Esophagus muscularis mucosa (tissue), 4 donors: Measurements from ENCODE around the gene COLEC12. TPM values are rescaled to one million over a fixed set of nuclear protein-coding genes. Genes with fewer than 3 reads are reported as not detected.

Experiments
- DNase-seq: peaks from one replicate; pipeline ENCODE4 v3.0.0-alpha.2; 2017; ENCODE audit errors: extremely low spot score
- H3K27ac ChIP-seq, 4 donors: fragments of 200-600 bp; sonication (generic); replicated peaks in 1 of 4; 1 replicate in 3 of 4; 2 replicates in 1 of 4; pipeline ENCODE4 v1.5.1; 2016 to 2019; ENCODE audit warnings: mild to moderate bottlenecking in 1 of 4
- H3K27me3 ChIP-seq, 4 donors: fragments of 200-600 bp; sonication (generic); one replicate each; pipeline versions ENCODE4 v1.5.1 to v1.6.0; 2016 to 2019
- H3K36me3 ChIP-seq, 4 donors: fragments of 200-600 bp; sonication (generic); one replicate each; pipeline ENCODE4 v1.5.1; 2016 to 2019
- H3K4me1 ChIP-seq, 4 donors: fragments of 200-600 bp; sonication (generic); one replicate each; pipeline ENCODE4 v1.5.1; 2016 to 2019
- H3K4me3 ChIP-seq, 4 donors: fragments of 200-600 bp; sonication (generic); 1 replicate in 2 of 4; 2 replicates in 2 of 4; pipeline ENCODE4 v1.5.1; 2016 to 2019; ENCODE audit warnings: mild to moderate bottlenecking in 4 of 4, moderate library complexity in 1 of 4
- H3K9me3 ChIP-seq, 4 donors: fragments of 200-600 bp; sonication (generic); 1 replicate in 3 of 4; 2 replicates in 1 of 4; pipeline ENCODE4 v1.5.1; 2016 to 2019
- EP300 ChIP-seq: sonication (generic); formaldehyde crosslinking; IDR thresholded peaks from one replicate; pipeline ENCODE4 v1.6.1; 2017; ENCODE audit warnings: antibody characterized with exemption
- POLR2A ChIP-seq: fragments of 450-650 bp; IDR thresholded peaks from one replicate; pipeline ENCODE4 v1.6.1; 2017; ENCODE audit warnings: antibody characterized with exemption, moderate library complexity, mild to moderate bottlenecking, low read depth
- POLR2AphosphoS5 ChIP-seq, 2 donors: sonication (generic); formaldehyde crosslinking; IDR thresholded peaks; one replicate each; pipeline ENCODE4 v1.6.1; 2017; ENCODE audit warnings: antibody characterized with exemption in 2 of 2
- WGBS: methylation state at CpG from one replicate; pipeline ENCODE4 v1.1.5; 2018; 5-methylcytosine and 5-hydroxymethylcytosine counted together
- intact Hi-C: fragments of 100-400 bp; cut with DNase I; formaldehyde crosslinking; loops from one replicate; pipeline ENCODE4 v1.15.1; 2023
- total RNA-seq, 4 donors: library from RNA; depleted of rRNA; stranded (reverse); fragments of >200 nt; gene quantifications; one replicate each; pipeline versions ENCODE4 v1.1.0 to v1.2.1, GENCODE V29; 2016
- TF ChIP-seq, protein P1 (sequence below), 3 experiments: fragments of 200-600 bp in 2 of 3; fragments of 450-650 bp in 1 of 3; sonication (generic) in 2 of 3; IDR thresholded peaks; one replicate each; pipeline ENCODE4 v1.5.1; 2017 to 2019; ENCODE audit warnings: antibody characterized with exemption in 3 of 3, mild to moderate bottlenecking in 2 of 3, moderate library complexity in 1 of 3

Gene COLEC12
- total RNA-seq, 4 donors from 2014 or later, result 17.9 to 36.4 (median 23.5) TPM

DNA sequence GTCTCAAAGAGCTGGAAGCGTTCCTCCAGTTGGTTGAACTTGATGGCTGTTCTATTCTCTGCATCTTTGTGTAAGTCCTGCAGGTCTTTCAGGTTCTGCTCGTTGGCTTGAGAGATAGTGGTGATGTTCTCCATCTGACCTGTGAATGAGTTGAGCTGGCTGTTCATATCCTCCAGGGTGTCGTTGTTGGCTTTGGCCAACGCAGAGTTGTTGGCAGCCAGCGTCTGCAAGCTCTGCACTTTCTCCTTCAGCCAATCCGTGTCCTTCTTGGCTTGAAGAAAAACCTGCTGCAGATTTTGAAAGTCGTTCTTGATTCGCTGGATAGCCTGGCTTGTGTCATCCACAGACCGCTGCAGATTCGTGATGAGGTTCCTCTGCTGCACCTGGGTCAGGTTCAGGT is 153.9 kb downstream of the COLEC12 start:
- no peak overlapping the region for H3K4me3 ChIP-seq
- H3K36me3 ChIP-seq, result peaks cover 0 to 13% (median 2%) of the 10 kb centered on the region in 4 donors
- H3K9me3 ChIP-seq, result no peaks in the 10 kb centered on the region
- no peak overlapping the region for H3K27ac ChIP-seq
- 91% methylated on average over 10 of the region's 10 CpGs for WGBS
- intact Hi-C loops, result no loop called here
- no peak for DNase-seq
- peaks cover 0 to 10% (median 3%) of the 10 kb centered on the region in 4 donors for H3K4me1 ChIP-seq
- no peaks in the 10 kb centered on the region for H3K27me3 ChIP-seq
- TF ChIP-seq, protein P1, sequence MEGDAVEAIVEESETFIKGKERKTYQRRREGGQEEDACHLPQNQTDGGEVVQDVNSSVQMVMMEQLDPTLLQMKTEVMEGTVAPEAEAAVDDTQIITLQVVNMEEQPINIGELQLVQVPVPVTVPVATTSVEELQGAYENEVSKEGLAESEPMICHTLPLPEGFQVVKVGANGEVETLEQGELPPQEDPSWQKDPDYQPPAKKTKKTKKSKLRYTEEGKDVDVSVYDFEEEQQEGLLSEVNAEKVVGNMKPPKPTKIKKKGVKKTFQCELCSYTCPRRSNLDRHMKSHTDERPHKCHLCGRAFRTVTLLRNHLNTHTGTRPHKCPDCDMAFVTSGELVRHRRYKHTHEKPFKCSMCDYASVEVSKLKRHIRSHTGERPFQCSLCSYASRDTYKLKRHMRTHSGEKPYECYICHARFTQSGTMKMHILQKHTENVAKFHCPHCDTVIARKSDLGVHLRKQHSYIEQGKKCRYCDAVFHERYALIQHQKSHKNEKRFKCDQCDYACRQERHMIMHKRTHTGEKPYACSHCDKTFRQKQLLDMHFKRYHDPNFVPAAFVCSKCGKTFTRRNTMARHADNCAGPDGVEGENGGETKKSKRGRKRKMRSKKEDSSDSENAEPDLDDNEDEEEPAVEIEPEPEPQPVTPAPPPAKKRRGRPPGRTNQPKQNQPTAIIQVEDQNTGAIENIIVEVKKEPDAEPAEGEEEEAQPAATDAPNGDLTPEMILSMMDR (IDR thresholded peaks at IDR 0.05), result no peak
- no peak for TF ChIP-seq POLR2A
- TF ChIP-seq EP300, result no peak
- TF ChIP-seq POLR2AphosphoS5 (IDR thresholded peaks at IDR 0.05), result no peak

DNA sequence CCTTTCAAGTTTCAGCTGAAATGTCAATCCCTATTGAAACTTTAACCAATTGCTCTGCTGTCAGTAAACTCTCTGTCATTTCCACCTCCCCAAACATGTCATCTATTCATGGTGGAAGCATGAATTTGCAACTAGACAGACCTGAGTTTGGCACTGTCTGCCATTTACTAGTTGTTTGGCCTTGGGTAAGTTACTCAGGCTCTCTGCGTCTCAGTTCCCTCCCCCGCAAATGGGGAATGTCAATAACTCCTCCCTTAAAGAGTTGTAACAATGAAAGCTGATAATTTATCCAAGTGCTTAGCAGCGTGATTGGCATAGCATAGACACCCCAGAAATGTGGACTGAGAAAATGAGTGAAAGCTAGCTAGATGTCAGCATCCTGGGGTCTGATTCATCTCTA is 159.4 kb downstream of the COLEC12 start:
- 97% methylated on average over 3 of the region's 3 CpGs for WGBS
- Histone ChIP-seq H3K4me1 (peaks cover 0 to 10% (median 1%) of the 10 kb centered on the region in 4 donors), H3K9me3 (no peaks in the 10 kb centered on the region), H3K27me3 (no peaks in the 10 kb centered on the region), H3K36me3 (peaks cover 0 to 5% (median 0%) of the 10 kb centered on the region in 4 donors), H3K27ac (no peak overlapping the region), H3K4me3 (no peak overlapping the region)
- TF ChIP-seq POLR2A, result no peak
- no peak for TF ChIP-seq POLR2AphosphoS5 (IDR thresholded peaks at IDR 0.05)
- TF ChIP-seq, protein P1 (IDR thresholded peaks at IDR 0.05), result no peak
- no peak for TF ChIP-seq EP300
- DNase-seq, result no peak
- intact Hi-C loops, result no loop called here

DNA sequence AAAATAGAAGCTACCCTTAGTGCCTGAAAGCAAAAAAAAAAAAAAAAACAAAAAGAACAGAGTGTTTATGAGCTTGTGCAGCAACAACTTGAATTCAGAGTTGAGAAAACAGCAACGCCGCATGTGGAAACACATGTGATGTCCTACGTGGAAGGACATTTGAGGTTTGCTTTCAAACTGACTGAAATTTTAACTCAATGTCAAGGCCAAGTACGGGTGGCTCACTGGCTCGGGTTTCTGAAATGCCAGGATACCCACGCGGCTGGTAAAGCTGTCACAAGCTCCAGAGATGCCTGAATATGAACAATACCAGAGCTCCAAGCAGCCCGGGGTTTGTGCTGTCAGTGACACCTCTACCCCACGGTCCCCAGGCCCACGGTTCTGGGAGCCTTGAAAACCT is 160.5 kb downstream of the COLEC12 start:
- DNase-seq, result no peak
- TF ChIP-seq, protein P1 (IDR thresholded peaks at IDR 0.05), result no peak
- TF ChIP-seq POLR2AphosphoS5 (IDR thresholded peaks at IDR 0.05) (no peak), POLR2A (no peak), EP300 (no peak)
- intact Hi-C loops, result no loop called here
- Histone ChIP-seq H3K9me3 (no peaks in the 10 kb centered on the region), H3K4me3 (no peak overlapping the region), H3K27ac (no peak overlapping the region), H3K36me3 (peaks cover 0 to 1% (median 0%) of the 10 kb centered on the region in 4 donors), H3K4me1 (peaks cover 0 to 10% (median 1%) of the 10 kb centered on the region in 4 donors), H3K27me3 (no peaks in the 10 kb centered on the region)
- WGBS, result 88% methylated on average over 9 of the region's 10 CpGs

DNA sequence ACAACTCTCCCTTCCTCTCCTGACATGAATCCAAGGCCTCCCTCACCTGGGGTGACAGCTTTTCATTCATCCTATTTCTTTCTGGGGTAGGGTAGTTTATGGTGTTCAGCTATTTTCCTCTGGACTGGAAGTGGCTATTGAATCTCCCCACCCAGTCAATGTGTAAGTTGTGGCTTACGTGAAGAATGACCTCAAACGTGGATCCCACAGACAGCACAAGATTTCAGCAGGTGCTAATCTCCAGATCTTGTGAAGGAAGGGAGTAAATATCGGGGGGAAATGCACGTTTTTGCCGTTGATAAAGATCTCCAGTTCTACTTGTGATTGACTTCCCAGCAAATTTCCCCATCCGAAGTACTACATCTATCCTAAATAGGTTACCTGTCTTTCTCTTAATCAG is 161.3 kb downstream of the COLEC12 start:
- peaks cover 0 to 10% (median 2%) of the 10 kb centered on the region in 4 donors for H3K36me3 ChIP-seq
- peaks cover 0 to 10% (median 1%) of the 10 kb centered on the region in 4 donors for H3K4me1 ChIP-seq
- DNase-seq, result no peak
- H3K9me3 ChIP-seq, result no peaks in the 10 kb centered on the region
- no peak overlapping the region for H3K4me3 ChIP-seq
- no peak overlapping the region for H3K27ac ChIP-seq
- no peak for TF ChIP-seq POLR2A
- no peak for TF ChIP-seq EP300
- TF ChIP-seq POLR2AphosphoS5 (IDR thresholded peaks at IDR 0.05), result no peak
- TF ChIP-seq, protein P1 (IDR thresholded peaks at IDR 0.05), result no peak
- H3K27me3 ChIP-seq, result no peaks in the 10 kb centered on the region
- intact Hi-C loops, result no loop called here
- WGBS, result 87% methylated on average over 6 of the region's 6 CpGs

DNA sequence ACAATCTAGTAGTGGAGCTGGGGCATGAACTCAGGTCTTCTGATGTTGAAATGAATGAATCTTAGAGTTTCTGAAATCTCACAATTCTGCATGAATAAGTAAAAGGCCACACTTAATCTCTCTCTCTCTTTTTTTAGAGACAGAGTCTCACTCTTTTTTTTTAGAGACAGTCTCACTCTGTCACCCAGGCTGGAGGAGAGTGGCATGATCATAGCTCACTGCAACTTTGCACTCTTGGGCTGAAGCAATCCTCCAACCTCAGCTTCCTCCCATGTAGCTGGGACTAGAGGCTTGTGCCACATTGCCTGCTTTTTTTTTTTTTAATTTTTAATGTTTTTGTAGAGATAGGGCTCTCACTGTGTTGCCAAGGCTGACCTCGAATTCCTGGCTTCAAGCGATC is 163.8 kb downstream of the COLEC12 start:
- no peak for TF ChIP-seq POLR2AphosphoS5 (IDR thresholded peaks at IDR 0.05)
- TF ChIP-seq, protein P1 (IDR thresholded peaks at IDR 0.05), result no peak
- TF ChIP-seq EP300, result no peak
- TF ChIP-seq POLR2A, result no peak
- DNase-seq, result no peak
- Histone ChIP-seq H3K27me3 (no peaks in the 10 kb centered on the region), H3K36me3 (peaks cover 0 to 13% (median 2%) of the 10 kb centered on the region in 4 donors), H3K27ac (no peak overlapping the region), H3K9me3 (no peaks in the 10 kb centered on the region), H3K4me1 (peaks cover 12 to 22% (median 17%) of the 10 kb centered on the region in 4 donors), H3K4me3 (no peak overlapping the region)
- intact Hi-C loops, result no loop called here
- 83% methylated on average over 2 of the region's 2 CpGs for WGBS
